NCI-H2029 treated with DMSO at 0.1 percent for 48 hours (cell line): Measurements from ENCODE around the gene MADD.
"Not testable (repeated sequence)": the region's sequence is repeated elsewhere in the genome, so short reads cannot be mapped to it uniquely, and the experiment has no call there.

Experiments
- DNase-seq: peaks from one replicate; lab custom pipeline; 2025; lab: John Stamatoyannopoulos, UW

Gene MADD

GRCh38 chr11:47324520-47324919 is 54.6 kb downstream of the MADD start:
- no peak for DNase-seq

GRCh38 chr11:47325271-47326041 is 55.5 kb downstream of the MADD start:
- peak; percentile 17 for DNase-seq

DNA sequence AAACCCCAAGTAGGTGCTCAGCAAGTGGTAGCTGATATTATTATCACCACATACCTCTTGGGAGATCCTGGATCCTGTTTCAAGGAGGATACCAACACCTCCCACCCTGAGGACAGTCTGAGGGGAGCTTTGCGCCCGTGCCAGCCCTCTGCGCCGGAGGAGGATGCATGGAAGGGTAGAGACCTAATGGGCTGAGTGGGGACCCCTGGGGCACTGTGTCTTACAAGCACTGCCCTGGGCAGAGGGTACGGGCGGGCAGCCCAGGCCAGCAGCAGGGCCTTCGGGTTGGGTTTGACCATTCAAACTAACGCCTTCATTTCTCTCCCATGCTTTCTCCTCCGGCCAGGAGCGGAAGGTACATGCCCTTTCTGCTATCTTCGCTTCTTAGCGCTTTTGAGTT is 56.3 kb downstream of the MADD start:
- DNase-seq, result no peak

GRCh38 chr11:47327025-47327424 is 57.1 kb downstream of the MADD start:
- no peak for DNase-seq

DNA sequence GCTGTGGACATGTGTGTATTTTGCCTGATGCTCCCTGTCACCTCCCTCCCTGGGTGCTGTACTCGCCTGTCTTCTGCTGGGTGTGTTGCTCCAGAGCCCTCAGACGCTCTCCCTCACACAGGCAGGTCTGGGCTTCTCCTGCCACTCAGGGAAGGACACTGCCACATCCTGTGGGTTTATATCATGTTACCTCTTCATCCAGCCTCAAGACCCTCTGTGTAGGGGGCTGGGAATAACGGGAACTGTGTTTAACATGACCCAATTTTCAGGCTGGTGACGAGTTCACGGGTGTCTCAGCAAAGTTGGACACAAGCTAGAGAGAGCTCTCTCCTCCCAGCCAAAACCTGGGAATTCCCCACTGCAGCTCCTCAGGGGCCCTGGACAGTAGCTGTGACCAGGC is 58.0 kb downstream of the MADD start:
- DNase-seq, result no peak

- no peak for DNase-seq
Measured at GRCh38 chr11:47328449-47329390, 58.8 kb downstream of the MADD start.

GRCh38 chr11:47329431-47329986 is 59.6 kb downstream of the MADD start:
- no peak for DNase-seq

GRCh38 chr11:47329987-47330931 is 60.3 kb downstream of the MADD start:
- DNase-seq, result no peak

DNA sequence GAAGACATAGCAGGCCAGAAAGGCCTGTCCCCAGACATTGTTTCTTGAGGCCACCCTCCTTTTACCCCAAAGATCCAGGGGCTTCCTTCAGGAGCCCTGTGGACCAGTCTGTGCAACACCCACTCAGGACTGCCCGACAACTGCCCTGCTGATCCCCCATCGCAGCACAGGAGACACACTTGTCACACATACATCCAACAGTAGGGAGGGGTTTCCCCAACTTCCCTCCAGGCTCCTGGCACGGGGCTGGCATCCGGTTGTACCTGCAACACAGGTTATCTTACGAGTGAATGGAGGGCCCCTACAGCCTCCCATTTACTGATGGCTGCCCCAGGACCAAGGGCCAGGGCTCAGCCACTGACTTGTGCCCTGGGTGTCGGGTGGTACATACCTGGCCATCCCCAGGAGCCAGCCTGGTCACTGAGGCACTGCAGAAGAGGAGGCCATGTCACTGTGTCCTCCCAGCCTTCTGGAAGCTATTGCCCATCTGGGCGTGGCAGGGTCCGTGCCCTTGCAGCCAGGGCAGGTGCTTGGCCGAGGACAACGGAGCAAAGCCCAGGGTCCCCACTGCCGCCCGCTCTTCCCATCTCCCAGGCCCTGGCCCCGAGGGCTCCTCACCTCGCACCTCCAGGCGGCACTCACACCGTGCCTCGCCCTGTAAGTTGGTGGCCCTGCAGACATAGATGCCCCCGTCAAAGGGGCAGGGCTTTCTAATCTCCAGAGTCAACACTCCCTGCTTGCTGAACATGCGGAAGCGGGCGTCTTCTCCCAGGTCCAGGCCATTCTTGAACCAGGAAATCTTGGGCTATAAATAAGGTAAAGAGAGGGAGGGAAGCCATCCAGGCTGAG is 61.7 kb downstream of the MADD start:
- DNase-seq, result no peak

- DNase-seq, result no peak
Measured at GRCh38 chr11:47332303-47332711, 62.4 kb downstream of the MADD start.

DNA sequence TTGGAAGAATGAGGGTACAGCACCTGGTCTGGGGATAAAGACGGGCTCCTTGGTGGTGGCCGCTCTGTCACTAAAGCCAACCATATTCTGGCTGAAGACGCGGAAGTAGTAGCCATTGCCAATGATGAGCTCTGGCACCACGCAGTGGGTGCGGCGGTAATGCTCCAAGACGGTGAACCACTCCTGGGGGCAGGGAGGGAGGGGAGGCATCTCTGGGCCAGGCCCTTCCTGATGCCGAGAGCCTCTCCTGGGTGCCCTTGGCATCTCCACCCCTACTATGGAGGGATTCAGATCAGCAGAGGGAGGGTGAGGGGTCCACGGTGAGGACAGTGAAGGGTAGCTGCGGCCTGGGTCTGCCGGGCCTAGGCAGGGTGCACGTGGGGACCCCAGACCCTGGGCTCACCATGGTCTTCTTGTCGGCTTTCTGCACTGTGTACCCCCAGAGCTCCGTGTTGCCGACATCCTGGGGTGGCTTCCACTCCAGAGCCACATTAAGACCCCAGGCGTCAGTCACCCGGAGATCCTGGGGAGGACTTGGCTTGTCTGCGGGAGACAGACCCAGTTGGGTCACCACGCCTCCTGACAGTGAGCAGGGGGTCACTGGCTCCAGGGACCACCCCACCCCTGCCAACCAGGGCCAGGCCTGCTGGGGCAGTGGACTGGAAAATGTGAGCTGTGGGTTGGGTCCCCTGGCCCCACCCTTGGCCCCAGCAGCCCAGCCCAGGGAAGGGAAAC is 63.0 kb downstream of the MADD start:
- DNase-seq, result no peak

DNA sequence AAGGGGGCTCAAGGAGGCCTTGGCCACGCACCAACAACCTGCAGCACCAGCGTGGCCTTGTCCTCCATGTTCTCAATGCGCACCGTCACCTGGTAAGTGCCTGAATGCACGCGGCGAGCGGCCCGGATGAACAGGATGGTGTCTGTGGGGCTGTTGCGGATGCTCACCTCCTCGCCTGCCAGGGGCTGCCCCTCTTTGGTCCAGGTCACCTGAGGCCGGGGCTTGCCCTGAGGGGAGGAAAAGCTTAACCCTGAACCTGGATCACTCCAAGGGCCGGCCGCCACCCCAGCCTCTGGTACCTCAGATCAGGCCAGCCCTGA is 63.6 kb downstream of the MADD start:
- DNase-seq, result no peak

DNA sequence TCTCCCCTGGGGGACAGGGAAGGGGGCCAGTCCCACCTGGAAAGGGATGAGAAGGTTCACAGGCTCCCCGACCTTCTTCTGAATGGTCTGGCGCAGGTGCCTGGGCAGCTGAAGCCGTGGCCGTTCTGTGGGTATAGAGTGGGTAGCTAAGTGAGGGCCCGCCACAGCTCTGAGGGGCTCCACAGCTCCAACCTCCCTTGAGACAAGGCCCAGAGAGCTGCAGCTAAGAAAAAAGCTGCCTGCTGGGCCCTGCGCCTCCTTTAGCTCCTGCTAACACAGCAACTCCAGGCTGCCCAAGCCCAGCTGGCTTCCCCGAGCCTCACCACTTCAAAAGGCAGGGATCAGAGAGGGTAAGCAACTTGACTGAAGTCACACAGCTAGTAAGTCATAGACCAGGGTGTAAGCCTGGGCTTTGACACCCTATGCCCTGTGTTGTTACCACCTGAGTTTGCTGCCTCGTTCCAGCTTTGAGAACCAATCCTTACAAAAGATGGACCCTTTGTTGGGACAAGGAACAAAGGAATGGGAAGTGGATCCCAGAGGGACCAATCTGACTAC is 64.0 kb downstream of the MADD start:
- DNase-seq, result no peak

DNA sequence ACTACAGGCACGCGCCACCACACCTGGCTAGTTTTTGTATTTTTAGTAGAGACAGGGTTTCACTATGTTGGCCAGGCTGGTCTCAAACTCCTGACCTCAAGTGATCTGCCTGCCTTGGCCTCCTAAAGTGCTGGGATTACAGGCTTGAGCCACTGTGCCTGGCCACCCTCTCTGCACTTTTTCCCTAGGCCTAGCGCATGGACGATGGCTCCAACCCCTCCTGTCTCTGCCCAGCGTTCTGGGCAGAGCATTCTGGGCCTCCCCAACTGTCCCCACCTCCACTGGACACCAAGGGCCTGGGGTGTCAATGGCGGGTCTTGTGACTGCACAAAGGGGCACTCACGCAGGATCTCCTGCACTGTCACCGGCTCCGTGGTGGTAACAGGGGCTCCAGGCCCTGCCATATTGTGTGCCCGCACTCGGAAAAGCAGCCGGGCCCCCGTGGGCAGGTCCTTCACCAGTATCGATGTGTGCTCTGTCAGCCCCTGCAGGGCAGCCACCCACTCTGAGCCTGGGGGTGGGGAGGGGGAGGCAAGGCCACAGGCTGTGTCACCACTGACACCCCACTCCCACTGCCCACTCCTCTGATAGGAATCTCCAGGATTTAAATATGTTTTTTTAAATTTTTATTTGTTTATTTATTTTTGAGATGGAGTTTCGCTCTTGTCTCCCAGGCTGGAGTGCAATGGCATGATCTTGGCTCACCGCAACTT is 64.9 kb downstream of the MADD start:
- not testable (repeated sequence) for DNase-seq

DNA sequence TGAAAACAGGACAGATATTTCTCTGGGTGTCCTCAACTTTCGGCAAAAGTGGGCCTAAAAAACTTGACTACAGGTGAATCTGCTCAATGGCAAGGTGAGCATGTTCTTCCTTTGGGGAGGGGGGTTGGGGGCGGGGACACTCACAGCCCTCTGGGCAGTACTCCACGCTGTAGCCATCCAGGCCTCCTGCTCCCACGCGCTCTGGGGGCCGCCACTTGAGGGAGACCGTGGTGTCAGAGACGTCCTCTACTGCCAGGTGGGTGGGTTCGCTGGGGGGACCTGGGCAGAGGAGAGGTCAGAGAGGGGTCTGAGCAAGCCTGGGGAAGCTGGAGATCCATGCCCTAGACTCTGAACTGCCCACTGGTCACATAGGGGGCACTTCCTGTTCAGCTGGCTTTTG is 65.8 kb downstream of the MADD start:
- DNase-seq, result no peak

DNA sequence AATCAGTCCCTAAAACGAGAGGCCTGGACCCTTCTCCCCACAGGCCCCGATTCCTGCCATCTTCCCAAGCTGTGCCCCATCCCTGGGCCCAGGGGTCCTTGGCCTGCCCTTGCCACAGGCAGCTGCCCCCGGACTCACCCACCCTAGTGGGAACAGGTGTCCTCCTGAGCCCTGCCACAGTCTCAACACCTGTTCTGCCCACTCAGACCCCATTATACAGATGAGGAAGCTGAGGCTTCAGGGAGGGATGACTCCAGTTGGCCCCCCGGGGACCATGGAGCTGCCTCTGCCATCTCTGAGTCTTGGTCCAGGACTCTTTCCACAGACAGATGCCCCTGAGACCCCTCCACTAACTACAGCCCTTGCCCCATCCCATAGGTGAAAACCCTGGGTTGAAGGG is 66.7 kb downstream of the MADD start:
- no peak for DNase-seq

- no peak for DNase-seq
Measured at GRCh38 chr11:47337229-47337924, 67.4 kb downstream of the MADD start.

DNA sequence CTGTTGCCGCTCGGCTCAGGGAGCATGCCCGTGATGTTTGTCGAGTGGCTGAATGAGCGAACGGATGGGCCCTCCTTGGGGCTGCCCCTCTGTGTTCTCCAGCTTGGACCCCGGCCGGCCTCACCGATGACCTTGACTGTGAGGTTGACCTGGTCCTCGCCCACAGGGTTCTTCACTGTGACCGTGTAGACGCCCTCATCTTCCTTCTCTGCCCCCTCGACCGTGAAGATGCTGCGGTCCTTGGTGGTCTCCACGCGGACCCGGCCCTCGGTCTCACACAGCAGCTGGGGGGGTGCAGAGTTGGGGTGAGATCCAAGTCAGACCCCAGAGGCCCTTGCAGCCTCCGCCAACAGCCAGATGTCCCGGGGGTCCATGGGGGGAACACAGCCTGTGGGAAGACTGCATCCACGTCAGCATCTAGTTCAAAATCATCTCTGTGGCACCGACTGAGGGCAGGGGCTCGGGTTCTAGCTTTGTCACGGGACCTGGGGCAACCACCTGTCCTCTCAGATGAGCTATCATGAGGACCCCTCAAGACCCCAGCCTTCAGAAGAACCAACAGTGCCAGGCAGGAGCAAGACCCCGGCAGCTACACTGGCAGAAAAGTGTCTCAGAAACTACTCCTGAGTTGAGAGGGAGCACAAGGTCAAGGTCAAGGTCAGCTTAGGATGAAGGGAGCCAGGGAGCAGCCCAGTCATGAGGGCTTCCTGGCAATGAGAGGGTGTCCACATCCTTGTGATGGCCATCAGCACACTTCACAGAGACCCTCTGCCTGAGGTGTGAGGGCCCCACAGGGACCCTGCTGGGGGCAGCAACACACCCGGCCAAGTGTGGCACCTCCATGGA is 68.7 kb downstream of the MADD start:
- no peak for DNase-seq
